Thymus (tissue), 11 donors: ENCODE results near the gene KNDC1. TPM values are rescaled to one million over a fixed set of nuclear protein-coding genes. Genes with fewer than 3 reads are reported as not detected.
"Not testable (repeated sequence)": the region's sequence is repeated elsewhere in the genome, so short reads cannot be mapped to it uniquely, and the experiment has no call there.

ENCODE experiments used
- DNase-seq, 9 donors: peaks; one replicate each; pipeline ENCODE4 v3.0.0-alpha.2; 2013; ENCODE audit warnings: low spot score in 9 of 9, low read depth in 6 of 9, missing footprints in 1 of 9
- H3K27ac ChIP-seq, 2 donors: one replicate each; pipeline ENCODE4 v1.5.1; 2013; ENCODE audit warnings: control low read depth in 1 of 2, low read depth in 1 of 2, low read length in 1 of 2, mild to moderate bottlenecking in 1 of 2, moderate library complexity in 1 of 2
- H3K27me3 ChIP-seq, 2 donors: one replicate each; pipeline ENCODE4 v1.5.1; 2013; ENCODE audit warnings: low read length in 1 of 2; ENCODE audit not compliant: control insufficient read depth in 2 of 2, insufficient read depth in 1 of 2
- H3K36me3 ChIP-seq, 2 donors: one replicate each; pipeline ENCODE4 v1.5.1; 2013; ENCODE audit warnings: low read length in 1 of 2, mild to moderate bottlenecking in 1 of 2, moderate library complexity in 1 of 2; ENCODE audit not compliant: control insufficient read depth in 2 of 2, insufficient read depth in 2 of 2
- H3K4me1 ChIP-seq, 2 donors: one replicate each; pipeline ENCODE4 v1.5.1; 2013; ENCODE audit warnings: low read length in 2 of 2; ENCODE audit not compliant: control insufficient read depth in 2 of 2, insufficient read depth in 2 of 2
- H3K4me3 ChIP-seq, 2 donors: one replicate each; pipeline ENCODE4 v1.5.1; 2013; ENCODE audit warnings: low read length in 2 of 2, control low read depth in 1 of 2, mild to moderate bottlenecking in 1 of 2
- H3K9me3 ChIP-seq, 2 donors: one replicate each; pipeline ENCODE4 v1.5.1; 2013; ENCODE audit warnings: low read length in 1 of 2, mild to moderate bottlenecking in 1 of 2; ENCODE audit not compliant: control insufficient read depth in 2 of 2, insufficient read depth in 1 of 2
- WGBS: extraction: QIAGEN DNeasy Blood & Tissue Kit; methylation state at CpG from one replicate; pipeline ENCODE4 v1.1.7; 2013; 5-methylcytosine and 5-hydroxymethylcytosine counted together
- polyA plus RNA-seq: library from polyadenylated mRNA; stranded (reverse); fragments of 200-250 nt; gene quantifications from one replicate; pipeline ENCODE4 v1.2.3, GENCODE V29; 2013
- total RNA-seq: library from RNA; stranded (reverse); fragments of 120-200 nt; gene quantifications from one replicate; pipeline ENCODE4 v1.2.4, GENCODE V29; 2013
- donor health status: healthy.

The KNDC1 gene
- total and polyA plus RNA-seq, 2 donors = 0.02 to 0.19 TPM

GRCh38 chr10:133229265-133230043, 69.4 kb downstream of the KNDC1 start:
- Histone ChIP-seq H3K27ac (no peak overlapping the region), H3K4me1 (peaks cover 0 to 6% of the 10 kb centered on the region in 2 donors), H3K4me3 (no peak overlapping the region), H3K27me3 (peaks cover 68 to 85% of the 10 kb centered on the region in 2 donors), H3K9me3 (no peaks in the 10 kb centered on the region), H3K36me3 (no peaks in the 10 kb centered on the region)
- DNase-seq = no peak
- 10% methylated on average over 58 of the region's 58 CpGs for WGBS

- Histone ChIP-seq H3K36me3 (no peaks in the 10 kb centered on the region), H3K4me3 (no peak within 1 kb of the TSS), H3K27ac (no peak within 1 kb of the TSS), H3K4me1 (peaks cover 0 to 6% of the 10 kb centered on the region in 2 donors), H3K9me3 (no peaks in the 10 kb centered on the region), H3K27me3 (peaks cover 70 to 84% of the 10 kb centered on the region in 2 donors)
- DNase-seq = no peak
- 2% methylated on average over 49 of the region's 49 CpGs for WGBS
Observed at GRCh38 chr10:133230044-133230361, 70.0 kb downstream of the KNDC1 start, which contains the start of gene UTF1. Gene UTF1 (plus strand): TSS chr10:133230217. CDS start chr10:133230289, 72 bp downstream.

- Histone ChIP-seq H3K27ac (no peak overlapping the region), H3K27me3 (peaks cover 74 to 86% of the 10 kb centered on the region in 2 donors), H3K36me3 (no peaks in the 10 kb centered on the region), H3K9me3 (peaks cover 0 to 2% of the 10 kb centered on the region in 2 donors), H3K4me1 (peaks cover 4 to 6% of the 10 kb centered on the region in 2 donors), H3K4me3 (no peak overlapping the region)
- no peak for DNase-seq
- 4% methylated on average over 122 of the region's 122 CpGs for WGBS
Observed at GRCh38 chr10:133230387-133231195, 70.6 kb downstream of the KNDC1 start.

GRCh38 chr10:133231244-133231945, 71.4 kb downstream of the KNDC1 start:
- Histone ChIP-seq H3K27ac (no peak overlapping the region), H3K36me3 (no peaks in the 10 kb centered on the region), H3K9me3 (peaks cover 0 to 3% of the 10 kb centered on the region in 2 donors), H3K4me3 (no peak overlapping the region), H3K27me3 (peaks cover 77 to 86% of the 10 kb centered on the region in 2 donors), H3K4me1 (peaks cover 0 to 4% of the 10 kb centered on the region in 2 donors)
- no peak for DNase-seq
- WGBS = 31% methylated on average over 44 of the region's 44 CpGs

- DNase-seq = no peak
- peaks cover 78 to 86% of the 10 kb centered on the region in 2 donors for H3K27me3 ChIP-seq
- H3K27ac ChIP-seq = no peak overlapping the region
- H3K4me3 ChIP-seq = no peak overlapping the region
- peaks cover 0 to 4% of the 10 kb centered on the region in 2 donors for H3K4me1 ChIP-seq
- H3K36me3 ChIP-seq = no peaks in the 10 kb centered on the region
- 69% methylated on average over 11 of the region's 11 CpGs for WGBS
- peaks cover 0 to 3% of the 10 kb centered on the region in 2 donors for H3K9me3 ChIP-seq
Observed at GRCh38 chr10:133231946-133232574, 72.0 kb downstream of the KNDC1 start.

GRCh38 chr10:133234796-133235195, 74.8 kb downstream of the KNDC1 start:
- not testable (repeated sequence) for H3K4me3 ChIP-seq, H3K4me1 ChIP-seq, DNase-seq, H3K27ac ChIP-seq, H3K9me3 ChIP-seq, H3K36me3 ChIP-seq
- WGBS = 40% methylated on average over 8 of the region's 10 CpGs
- H3K27me3 ChIP-seq = peaks cover 83 to 88% of the 10 kb centered on the region in 2 donors

GRCh38 chr10:133235265-133235855, 75.3 kb downstream of the KNDC1 start:
- no peaks in the 10 kb centered on the region for H3K36me3 ChIP-seq
- DNase-seq = no peak
- no peak overlapping the region for H3K27ac ChIP-seq
- peaks cover 81 to 91% of the 10 kb centered on the region in 2 donors for H3K27me3 ChIP-seq
- WGBS = 7% methylated on average over 48 of the region's 48 CpGs
- no peak overlapping the region for H3K4me3 ChIP-seq
- peaks cover 0 to 3% of the 10 kb centered on the region in 2 donors for H3K9me3 ChIP-seq
- peaks cover 0 to 4% of the 10 kb centered on the region in 2 donors for H3K4me1 ChIP-seq

- Histone ChIP-seq H3K9me3 (peaks cover 0 to 3% of the 10 kb centered on the region in 2 donors), H3K27me3 (peaks cover 78 to 93% of the 10 kb centered on the region in 2 donors), H3K27ac (no peak overlapping the region), H3K36me3 (no peaks in the 10 kb centered on the region), H3K4me1 (peaks cover under 1 to 4% of the 10 kb centered on the region in 2 donors), H3K4me3 (no peak overlapping the region)
- WGBS = 3% methylated on average over 18 of the region's 18 CpGs
- no peak for DNase-seq
Observed at GRCh38 chr10:133235932-133236331, 75.9 kb downstream of the KNDC1 start.
